ENCODE results near the gene CLEC4D.
"Not testable (repeated sequence)": the region's sequence is repeated elsewhere in the genome, so short reads cannot be mapped to it uniquely, and the experiment has no call there.

Gene CLEC4D

GRCh38 chr12:8563356-8563755, 50.1 kb downstream of the CLEC4D start:
- TF ChIP-seq CTCF (IDR thresholded peaks at IDR 0.05; ENCODE audit: low read depth, low read length), result no peak
- no peak for DNase-seq (ENCODE audit: extremely low read depth, low read depth)

GRCh38 chr12:8564656-8565055, 51.4 kb downstream of the CLEC4D start:
- no peak for TF ChIP-seq CTCF (IDR thresholded peaks at IDR 0.05; ENCODE audit: low read depth, low read length)
- no peak for DNase-seq (ENCODE audit: extremely low read depth, low read depth)

GRCh38 chr12:8566052-8566451, 52.7 kb downstream of the CLEC4D start:
- not testable (repeated sequence) for DNase-seq (ENCODE audit: extremely low read depth, low read depth)

GRCh38 chr12:8566525-8566924, 53.2 kb downstream of the CLEC4D start:
- no peak for TF ChIP-seq CTCF (IDR thresholded peaks at IDR 0.05; ENCODE audit: low read depth, low read length)
- DNase-seq (ENCODE audit: extremely low read depth, low read depth), result no peak
